ENCODE measurements around the gene DIMT1.
A peak's percentile ranks its signal among the peaks of the same experiment; 100 is the strongest.

DIMT1 gene

GRCh38 chr5:62369039-62369438 is 34.7 kb downstream of the DIMT1 start:
- no peak for FAIRE-seq

- FAIRE-seq = no peak
Measured at GRCh38 chr5:62362701-62363100, 41.0 kb downstream of the DIMT1 start.

GRCh38 chr5:62354028-62354874 is 49.5 kb downstream of the DIMT1 start:
- peak; percentile 3 for FAIRE-seq

- peak; percentile 46 for FAIRE-seq
Measured at GRCh38 chr5:62348723-62349481, 54.8 kb downstream of the DIMT1 start.

GRCh38 chr5:62347928-62348327 is 55.8 kb downstream of the DIMT1 start:
- no peak for FAIRE-seq

GRCh38 chr5:62346748-62347147 is 57.0 kb downstream of the DIMT1 start:
- FAIRE-seq = no peak

- no peak for FAIRE-seq
Measured at GRCh38 chr5:62343428-62343827, 60.3 kb downstream of the DIMT1 start.

- FAIRE-seq = no peak
Measured at GRCh38 chr5:62342476-62342837, 61.2 kb downstream of the DIMT1 start.

GRCh38 chr5:62341783-62342475 is 61.8 kb downstream of the DIMT1 start:
- FAIRE-seq = no peak

GRCh38 chr5:62340979-62341378 is 62.7 kb downstream of the DIMT1 start:
- no peak for FAIRE-seq

- FAIRE-seq = peak; percentile 77
Measured at GRCh38 chr5:62340392-62340791, 63.3 kb downstream of the DIMT1 start.
